Activated T-helper 17 cell treated with anti-CD3 and anti-CD28 coated beads, Interleukin-2, amount 50 U/mL, for 72 hours (primary cell): ENCODE data around the gene COL6A3. TPM values are rescaled to one million over a fixed set of nuclear protein-coding genes. Genes with fewer than 3 reads are reported as not detected.
A peak's percentile ranks its signal among the peaks of the same experiment; 100 is the strongest.

ENCODE experiments used
- ATAC-seq: fragments of 150-1000 bp; cut with Tn5 transposase; replicated peaks from 2 replicates; pipeline ENCODE4 v1.10.0; 2021; ENCODE audit warnings: mild to moderate bottlenecking, moderate library complexity
- H3K27ac Mint-ChIP-seq: one replicate; pipeline ENCODE4 v1.8.0; 2022; ENCODE audit warnings: mixed read lengths
- H3K27me3 Mint-ChIP-seq: one replicate; pipeline ENCODE4 v1.8.0; 2022; ENCODE audit warnings: mixed read lengths
- H3K36me3 Mint-ChIP-seq: one replicate; pipeline ENCODE4 v1.8.0; 2022; ENCODE audit warnings: low read depth, mild to moderate bottlenecking, mixed read lengths
- H3K4me1 Mint-ChIP-seq: one replicate; pipeline ENCODE4 v1.8.0; 2022; ENCODE audit warnings: mixed read lengths
- H3K4me3 Mint-ChIP-seq: one replicate; pipeline ENCODE4 v1.8.0; 2022; ENCODE audit warnings: mild to moderate bottlenecking, mixed read lengths
- H3K9me3 Mint-ChIP-seq: one replicate; pipeline ENCODE4 v1.8.0; 2022; ENCODE audit warnings: mixed read lengths
- total RNA-seq, 2 donors: library from RNA; stranded (reverse); gene quantifications; one replicate each; pipeline ENCODE4 v1.2.3, GENCODE V29; 2022

COL6A3 gene
- total RNA-seq, 2 donors from 2014 or later = 10.6 to 30.7 TPM

DNA sequence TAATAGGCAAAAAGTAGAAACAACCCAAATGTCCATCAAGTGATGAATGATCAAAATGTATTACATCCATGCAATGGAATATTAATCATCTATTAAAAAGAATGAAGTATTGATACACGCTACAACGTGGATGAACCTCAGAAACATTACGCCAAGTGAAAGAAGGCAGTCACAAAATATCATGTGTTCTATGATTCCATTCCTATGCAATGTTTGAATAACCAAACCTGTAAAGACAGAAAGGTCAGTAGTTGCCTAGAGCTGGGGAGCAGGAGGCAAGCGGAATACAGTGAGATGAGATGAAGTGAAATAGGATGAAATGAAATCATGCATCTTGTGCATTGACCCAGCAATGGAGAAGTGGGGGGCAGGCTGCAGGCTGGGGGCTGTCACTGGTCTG is 17.9 kb upstream of the COL6A3 start:
- ATAC-seq = no peak
- no peaks in the 10 kb centered on the region for H3K9me3 Mint-ChIP-seq
- peaks cover 61% of the 10 kb centered on the region for H3K36me3 Mint-ChIP-seq
- peak overlapping the region; percentile 98 for H3K27ac Mint-ChIP-seq
- peak overlapping the region; percentile 93 for H3K4me3 Mint-ChIP-seq
- H3K4me1 Mint-ChIP-seq = peaks cover 70% of the 10 kb centered on the region
- H3K27me3 Mint-ChIP-seq = no peaks in the 10 kb centered on the region

DNA sequence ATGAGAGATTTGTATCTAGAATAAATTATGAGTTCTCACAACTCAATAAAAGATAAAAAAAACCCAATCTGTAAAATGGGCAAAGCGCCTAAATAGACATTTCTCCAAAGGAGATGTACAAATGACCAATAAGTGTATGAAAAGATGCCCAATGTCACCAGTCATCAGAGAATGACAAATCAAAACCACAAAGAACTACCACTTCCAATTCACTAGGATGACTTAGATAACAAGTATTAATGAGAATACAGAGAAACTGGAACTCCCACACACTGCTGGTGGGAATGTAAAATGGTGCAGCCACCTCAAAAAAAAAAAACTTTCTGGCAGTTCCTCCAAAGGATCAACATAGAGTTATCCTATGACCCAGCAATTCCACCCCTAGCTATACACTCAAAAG is 17.4 kb upstream of the COL6A3 start:
- Mint-ChIP-seq H3K36me3 (peaks cover 65% of the 10 kb centered on the region), H3K9me3 (peaks cover 3% of the 10 kb centered on the region), H3K27me3 (no peaks in the 10 kb centered on the region), H3K4me1 (peaks cover 73% of the 10 kb centered on the region), H3K27ac (peak overlapping the region; percentile 98), H3K4me3 (peak overlapping the region; percentile 93)
- peak; percentile 14 for ATAC-seq

DNA sequence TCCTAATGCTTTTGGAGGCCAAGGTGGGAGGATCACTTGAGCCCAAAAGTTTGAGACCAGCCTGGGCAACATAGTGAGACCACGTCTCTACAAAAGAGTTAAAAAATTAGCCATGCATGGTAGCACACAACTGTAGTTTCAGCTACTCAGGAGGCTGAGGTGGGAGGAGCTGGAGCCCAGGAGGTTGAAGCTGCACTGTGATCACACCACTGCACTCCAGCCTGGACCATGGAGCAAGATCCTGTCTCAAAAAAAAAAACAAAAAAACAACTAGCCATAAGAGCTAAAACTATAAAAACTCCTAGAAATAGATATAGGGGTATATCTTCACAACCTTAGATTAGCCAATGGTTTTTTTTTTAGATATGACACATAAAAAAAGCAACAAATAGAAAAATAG is 16.9 kb upstream of the COL6A3 start:
- Mint-ChIP-seq H3K4me1 (peaks cover 68% of the 10 kb centered on the region), H3K27ac (peak overlapping the region; percentile 98), H3K4me3 (peak overlapping the region; percentile 93), H3K36me3 (peaks cover 65% of the 10 kb centered on the region), H3K27me3 (no peaks in the 10 kb centered on the region), H3K9me3 (peaks cover 3% of the 10 kb centered on the region)
- no peak for ATAC-seq

DNA sequence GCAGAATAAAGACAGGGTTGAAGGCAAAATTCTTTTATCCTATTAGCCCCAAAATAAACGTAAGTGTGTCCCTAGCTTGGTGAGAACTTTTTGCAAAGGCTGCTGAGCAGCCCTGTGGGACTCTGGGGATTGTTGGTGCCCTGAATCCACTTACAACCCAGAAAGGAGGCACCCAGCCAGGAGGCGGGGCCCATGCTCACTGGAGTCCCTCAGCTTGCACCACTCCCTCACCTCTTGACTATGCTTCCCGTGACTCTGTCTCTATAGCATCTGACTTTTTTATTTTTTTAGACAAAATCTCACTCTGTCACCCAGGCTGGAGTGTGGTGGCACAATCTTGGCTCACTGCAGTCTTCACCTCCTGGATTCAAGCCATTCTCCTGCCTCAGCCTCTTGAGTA is 15.8 kb upstream of the COL6A3 start:
- Mint-ChIP-seq H3K4me1 (peaks cover 59% of the 10 kb centered on the region), H3K27me3 (no peaks in the 10 kb centered on the region), H3K27ac (peak overlapping the region; percentile 98), H3K9me3 (peaks cover 3% of the 10 kb centered on the region), H3K36me3 (peaks cover 61% of the 10 kb centered on the region), H3K4me3 (peak overlapping the region; percentile 93)
- no peak for ATAC-seq

DNA sequence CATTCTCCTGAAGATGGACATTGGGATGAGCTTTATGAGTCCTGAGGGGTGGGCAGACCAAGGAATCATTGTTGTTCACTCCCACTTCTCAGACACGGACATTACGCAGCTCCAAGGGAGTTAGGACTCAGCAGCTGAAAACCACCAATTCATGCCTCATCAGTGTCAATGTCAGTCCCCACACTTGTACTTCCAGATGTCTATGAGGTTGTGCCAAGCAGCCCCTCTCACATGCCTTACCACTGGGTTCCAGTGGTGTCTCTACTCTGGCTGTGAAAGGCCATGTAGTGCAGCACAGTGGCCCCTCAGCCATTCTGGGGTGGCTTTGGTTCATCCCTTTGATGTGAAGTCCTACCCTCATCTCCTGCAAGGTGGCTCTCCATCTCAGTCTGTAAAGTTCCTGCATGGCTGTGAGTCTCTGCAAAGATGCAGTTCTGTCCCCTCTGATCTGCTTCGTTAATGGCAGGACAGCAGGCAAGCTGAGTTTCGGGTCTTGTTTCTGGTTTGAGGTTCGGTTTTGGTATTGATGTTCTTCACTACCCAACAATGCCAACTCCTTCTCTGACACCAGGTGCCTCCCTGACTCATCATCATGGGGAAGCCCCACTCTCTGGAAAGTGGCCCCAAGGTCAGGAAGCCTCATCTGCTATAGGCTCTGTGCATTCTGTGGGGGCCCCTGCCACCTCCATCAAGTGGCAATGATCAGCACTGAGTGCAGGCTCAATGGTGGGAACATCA is 14.0 kb upstream of the COL6A3 start:
- Mint-ChIP-seq H3K9me3 (peaks cover 3% of the 10 kb centered on the region), H3K4me3 (peak overlapping the region; percentile 93), H3K27me3 (no peaks in the 10 kb centered on the region), H3K27ac (peak overlapping the region; percentile 98), H3K4me1 (peaks cover 49% of the 10 kb centered on the region), H3K36me3 (peaks cover 64% of the 10 kb centered on the region)
- peak; percentile 67 for ATAC-seq

DNA sequence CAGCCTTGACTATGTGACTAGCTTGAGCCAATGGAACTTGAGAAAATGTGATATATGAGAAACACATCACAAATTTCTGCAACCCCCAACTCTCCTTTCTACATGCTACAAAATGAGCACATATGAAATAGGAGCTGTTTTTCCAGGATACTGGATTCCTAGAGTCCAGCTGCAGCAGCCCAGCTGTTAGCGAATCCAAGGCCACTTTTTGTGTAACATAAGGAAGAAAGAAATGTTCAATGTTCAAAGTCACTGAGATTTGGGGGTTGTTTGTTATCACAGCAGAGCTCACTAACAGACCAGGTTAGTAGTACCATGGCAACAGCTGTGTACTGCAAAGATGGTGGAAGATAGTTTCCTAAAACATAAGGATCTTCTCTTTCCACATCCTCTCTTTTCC is 12.6 kb upstream of the COL6A3 start:
- no peak for ATAC-seq
- peaks cover 46% of the 10 kb centered on the region for H3K4me1 Mint-ChIP-seq
- peak overlapping the region; percentile 98 for H3K27ac Mint-ChIP-seq
- peaks cover 59% of the 10 kb centered on the region for H3K36me3 Mint-ChIP-seq
- peak overlapping the region; percentile 93 for H3K4me3 Mint-ChIP-seq
- H3K9me3 Mint-ChIP-seq = peaks cover 3% of the 10 kb centered on the region
- no peaks in the 10 kb centered on the region for H3K27me3 Mint-ChIP-seq

DNA sequence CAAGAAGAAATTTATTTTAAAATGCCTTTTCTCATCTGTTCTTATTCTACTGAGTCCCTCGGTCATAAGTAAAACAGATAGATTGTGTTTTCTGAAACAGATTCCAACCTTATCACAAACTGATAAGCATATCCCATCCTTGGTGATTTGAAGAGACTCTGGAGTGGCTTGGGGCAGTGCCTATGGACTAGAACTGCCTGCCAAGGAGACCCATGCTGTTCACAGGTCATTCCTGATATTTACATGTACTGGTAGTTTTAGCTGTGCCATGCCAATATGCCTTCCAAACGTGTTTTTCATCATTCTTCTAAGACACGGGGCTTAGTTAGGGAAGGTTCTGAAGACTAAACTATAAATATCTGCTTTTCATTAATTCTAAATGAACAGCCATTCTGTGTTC is 11.4 kb upstream of the COL6A3 start:
- Mint-ChIP-seq H3K27ac (no peak overlapping the region), H3K36me3 (peaks cover 58% of the 10 kb centered on the region), H3K9me3 (peaks cover 3% of the 10 kb centered on the region), H3K4me3 (no peak overlapping the region), H3K27me3 (no peaks in the 10 kb centered on the region), H3K4me1 (peaks cover 46% of the 10 kb centered on the region)
- ATAC-seq = no peak

DNA sequence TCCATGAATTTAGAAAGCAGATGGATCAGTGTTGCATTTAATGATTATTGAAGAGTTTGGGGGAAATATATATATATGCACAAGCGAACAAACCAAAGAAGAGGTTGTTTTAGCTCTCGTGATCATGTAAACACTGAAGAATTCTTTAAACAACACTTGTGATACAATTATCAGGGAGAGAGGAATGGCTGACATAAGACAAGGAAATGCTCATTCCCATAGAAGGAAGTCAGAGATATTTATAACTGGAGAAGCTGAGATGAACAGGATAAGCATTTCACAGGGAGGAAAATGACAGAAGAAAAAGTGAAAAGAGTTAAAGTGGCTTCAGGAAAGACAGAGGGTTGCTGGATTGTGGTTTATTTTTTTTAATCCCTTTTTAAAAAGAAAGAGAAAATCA is 10.6 kb upstream of the COL6A3 start:
- H3K36me3 Mint-ChIP-seq = peaks cover 63% of the 10 kb centered on the region
- peaks cover 3% of the 10 kb centered on the region for H3K9me3 Mint-ChIP-seq
- no peak for ATAC-seq
- no peak overlapping the region for H3K27ac Mint-ChIP-seq
- H3K27me3 Mint-ChIP-seq = no peaks in the 10 kb centered on the region
- H3K4me3 Mint-ChIP-seq = no peak overlapping the region
- H3K4me1 Mint-ChIP-seq = peaks cover 43% of the 10 kb centered on the region

DNA sequence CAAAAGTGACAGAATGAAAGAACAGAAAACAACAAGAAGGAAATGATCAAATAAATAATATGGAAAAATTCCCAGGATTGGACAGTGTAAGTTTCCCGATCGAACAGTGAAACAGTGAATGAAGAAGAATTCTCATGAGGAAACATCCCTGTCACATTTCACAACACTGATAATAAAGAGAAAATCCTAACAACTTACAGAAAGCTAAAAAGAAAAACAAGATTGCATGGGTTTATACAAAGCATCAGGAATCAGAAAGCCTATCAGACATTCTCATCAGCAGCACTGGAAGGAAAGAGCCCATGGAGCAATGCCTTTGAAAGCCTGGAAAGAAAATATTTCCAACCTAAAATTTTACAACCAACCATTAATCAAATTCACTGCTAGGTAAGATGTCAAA is 9.9 kb upstream of the COL6A3 start:
- Mint-ChIP-seq H3K4me3 (no peak overlapping the region), H3K27ac (no peak overlapping the region), H3K36me3 (peaks cover 69% of the 10 kb centered on the region), H3K9me3 (peaks cover 3% of the 10 kb centered on the region), H3K4me1 (peaks cover 37% of the 10 kb centered on the region), H3K27me3 (no peaks in the 10 kb centered on the region)
- ATAC-seq = no peak

DNA sequence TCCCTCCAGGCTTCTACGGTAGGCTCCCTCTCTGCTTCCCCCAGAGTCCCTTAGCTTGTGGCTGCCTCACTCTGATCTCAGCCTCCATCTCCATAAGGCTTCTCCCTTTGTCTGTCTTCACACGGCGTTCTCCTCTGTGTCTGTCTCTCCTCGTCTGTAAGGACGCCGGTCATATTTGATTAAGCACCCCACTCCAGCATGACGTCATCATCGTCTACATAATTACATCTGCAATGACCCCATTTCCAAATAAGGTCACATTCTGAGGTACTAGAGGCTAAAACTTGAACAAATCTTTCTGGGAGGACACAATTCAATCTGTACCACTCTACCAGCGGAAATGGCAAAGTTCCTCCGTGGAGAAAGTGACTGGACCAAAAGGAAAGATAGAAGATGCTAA is 8.3 kb upstream of the COL6A3 start:
- H3K9me3 Mint-ChIP-seq = peaks cover 3% of the 10 kb centered on the region
- no peaks in the 10 kb centered on the region for H3K27me3 Mint-ChIP-seq
- H3K27ac Mint-ChIP-seq = peak overlapping the region; percentile 84
- H3K4me3 Mint-ChIP-seq = peak overlapping the region; percentile 77
- peaks cover 64% of the 10 kb centered on the region for H3K36me3 Mint-ChIP-seq
- peaks cover 23% of the 10 kb centered on the region for H3K4me1 Mint-ChIP-seq
- ATAC-seq = peak; percentile 14

DNA sequence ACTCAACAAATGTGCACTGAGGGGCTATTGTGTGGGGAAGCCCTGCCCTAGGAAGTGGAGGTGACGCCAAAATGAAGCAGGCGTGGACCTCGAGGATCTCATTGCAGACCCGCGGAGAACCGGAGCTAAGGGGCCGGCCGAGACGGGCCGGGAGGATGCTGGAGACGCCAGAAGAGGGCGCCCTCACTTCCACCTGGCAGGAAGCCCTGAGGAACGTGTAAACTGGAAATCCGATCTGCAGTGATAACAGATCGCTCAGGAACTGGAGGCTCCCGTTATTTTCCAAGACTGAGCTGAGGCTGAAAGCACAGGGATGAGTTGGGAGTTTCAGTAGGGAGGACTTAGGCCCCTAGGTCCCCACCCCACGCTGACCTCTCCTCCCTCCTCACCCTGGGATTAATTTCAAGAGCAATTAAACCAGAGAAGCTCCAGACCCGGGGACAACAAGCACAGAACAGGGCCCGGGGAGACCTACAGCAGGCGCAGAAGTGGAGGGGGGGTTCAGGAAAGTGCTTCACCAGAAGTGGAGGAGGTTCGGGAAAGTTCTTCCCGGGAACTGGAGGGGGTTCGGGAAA is 7.7 kb upstream of the COL6A3 start:
- peaks cover 1% of the 10 kb centered on the region for H3K9me3 Mint-ChIP-seq
- ATAC-seq = peak; percentile 96
- H3K27ac Mint-ChIP-seq = peak overlapping the region; percentile 84
- peaks cover 58% of the 10 kb centered on the region for H3K36me3 Mint-ChIP-seq
- peak overlapping the region; percentile 77 for H3K4me3 Mint-ChIP-seq
- H3K4me1 Mint-ChIP-seq = peaks cover 17% of the 10 kb centered on the region
- H3K27me3 Mint-ChIP-seq = no peaks in the 10 kb centered on the region

DNA sequence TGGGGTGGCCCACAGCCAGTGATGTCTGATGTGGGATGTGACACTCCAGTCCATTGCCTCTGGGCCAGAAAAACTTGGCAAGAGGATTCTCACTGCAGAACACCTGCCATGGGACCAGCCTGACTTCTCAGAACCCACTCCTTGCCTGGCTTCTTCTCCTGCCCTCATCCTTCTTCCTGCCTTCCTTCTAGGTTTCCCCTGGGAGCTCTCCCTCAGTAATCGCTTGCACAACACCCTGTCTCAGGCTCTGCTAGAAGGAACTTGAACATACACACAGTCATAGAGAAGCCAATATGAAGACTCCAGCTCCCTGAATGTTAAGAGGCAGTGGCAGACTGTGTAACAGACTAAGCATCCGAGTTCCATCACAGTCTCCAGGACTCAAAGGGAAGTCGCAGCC is 4.3 kb upstream of the COL6A3 start:
- H3K9me3 Mint-ChIP-seq = no peaks in the 10 kb centered on the region
- no peaks in the 10 kb centered on the region for H3K27me3 Mint-ChIP-seq
- peaks cover 56% of the 10 kb centered on the region for H3K36me3 Mint-ChIP-seq
- ATAC-seq = no peak
- peaks cover 11% of the 10 kb centered on the region for H3K4me1 Mint-ChIP-seq
- H3K27ac Mint-ChIP-seq = no peak overlapping the region
- H3K4me3 Mint-ChIP-seq = no peak overlapping the region

DNA sequence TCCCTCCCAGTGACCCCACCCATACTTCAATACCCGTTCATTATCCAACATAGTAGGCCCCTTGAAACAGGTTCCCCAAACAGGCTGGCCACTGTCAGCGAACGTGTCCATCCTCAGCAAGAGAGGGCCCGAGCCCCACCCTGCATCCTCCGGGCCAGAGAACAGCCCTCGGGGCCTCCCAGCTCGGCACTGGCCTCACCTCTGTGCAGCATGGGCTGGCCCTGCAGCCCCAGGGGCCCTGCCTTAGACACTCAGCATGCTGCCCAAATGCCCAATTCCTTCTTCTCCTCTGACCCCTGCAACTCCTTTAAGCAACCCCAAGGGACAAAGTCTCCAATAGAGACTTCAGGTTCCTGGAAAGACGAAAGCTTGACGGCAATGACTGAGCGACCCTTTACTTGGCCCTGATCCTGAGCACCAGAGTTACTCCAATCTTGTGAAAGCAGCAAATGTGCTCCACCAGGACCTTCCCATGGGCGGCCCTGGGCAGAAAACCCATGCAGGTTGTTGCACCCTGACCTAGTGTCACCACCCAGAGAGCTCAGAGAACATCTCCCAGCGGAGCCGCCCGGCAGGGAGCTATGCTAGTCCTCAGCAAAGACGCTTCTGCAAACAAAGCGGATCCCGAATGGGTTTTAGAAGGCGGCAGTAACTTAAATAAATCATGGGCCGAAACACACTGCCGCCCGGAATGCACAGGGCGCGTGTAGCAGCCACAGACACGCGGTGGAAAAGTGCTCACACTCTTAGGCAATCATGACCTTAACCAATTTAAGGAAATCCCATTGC is 782 bp downstream of the COL6A3 start:
- no peak for ATAC-seq
- Mint-ChIP-seq H3K4me3 (no peak overlapping the region), H3K4me1 (no peaks in the 10 kb centered on the region), H3K27ac (no peak overlapping the region), H3K27me3 (no peaks in the 10 kb centered on the region), H3K9me3 (no peaks in the 10 kb centered on the region), H3K36me3 (peaks cover 28% of the 10 kb centered on the region)

DNA sequence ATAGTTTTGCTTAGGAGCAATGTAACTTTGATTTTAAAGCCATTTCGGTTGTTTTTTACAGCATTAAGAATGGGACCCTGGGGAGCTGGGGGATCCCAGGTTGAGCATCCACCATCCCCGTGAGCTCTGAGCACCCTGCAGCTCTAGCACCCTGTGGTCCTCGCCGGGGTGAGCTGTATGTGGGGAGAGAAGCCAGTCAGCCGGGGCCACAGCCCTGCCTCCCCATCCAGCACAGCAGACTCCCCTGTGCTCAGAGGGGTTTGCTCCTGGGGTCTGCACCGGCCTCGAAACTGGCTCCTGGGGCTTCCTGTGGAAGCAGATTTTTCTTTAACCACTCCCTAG is 1.3 kb downstream of the COL6A3 start:
- no peak for ATAC-seq
- no peaks in the 10 kb centered on the region for H3K4me1 Mint-ChIP-seq
- no peak overlapping the region for H3K4me3 Mint-ChIP-seq
- peaks cover 28% of the 10 kb centered on the region for H3K36me3 Mint-ChIP-seq
- H3K9me3 Mint-ChIP-seq = no peaks in the 10 kb centered on the region
- no peak overlapping the region for H3K27ac Mint-ChIP-seq
- no peaks in the 10 kb centered on the region for H3K27me3 Mint-ChIP-seq
